OCI-LY7 (cell line): ENCODE measurements around the gene TMEM214. TPM values are rescaled to one million over a fixed set of nuclear protein-coding genes. Genes with fewer than 3 reads are reported as not detected.

ENCODE experiments used
- BruUV-seq: library from RNA; stranded (reverse); fragments of 400-500 nt; replicated peaks from 2 replicates; lab custom pipeline; 2021; lab: Mats Ljungman, UMichigan
- CTCF ChIA-PET: fragments of 300-600 bp; sonication (Branson Sonifier 250); formaldehyde crosslinking; loops from one replicate; lab custom pipeline; 2022; ENCODE audit warnings: antibody characterized with exemption; ENCODE audit not compliant: unreplicated experiment; lab: Charles Lee
- POLR2A ChIA-PET: fragments of 300-600 bp; sonication (Branson Sonifier 250); formaldehyde crosslinking; loops from one replicate; lab custom pipeline; 2022; ENCODE audit warnings: antibody characterized with exemption; lab: Charles Lee
- DNase-seq: peaks from one replicate; pipeline ENCODE4 v3.0.0-alpha.2; 2015; ENCODE audit warnings: low spot score
- H2AFZ ChIP-seq: fragments of 200-600 bp; sonication (generic), shearing (Covaris generic); 2 replicates; pipeline ENCODE4 v1.6.1; 2014; ENCODE audit warnings: mild to moderate bottlenecking, antibody characterized with exemption, low read length, moderate library complexity
- H3K27ac ChIP-seq: fragments of 200-600 bp; sonication (generic); 2 replicates; pipeline ENCODE4 v1.5.1; 2014; ENCODE audit warnings: mixed run types, low read depth, mild to moderate bottlenecking, moderate library complexity, low read length, inconsistent platforms; ENCODE audit not compliant: poor library complexity, severe bottlenecking
- H3K36me3 ChIP-seq: fragments of 200-600 bp; sonication (generic); 2 replicates; pipeline ENCODE4 v1.6.1; 2014; ENCODE audit warnings: mild to moderate bottlenecking, antibody characterized with exemption, low read length, moderate library complexity, mixed read lengths; ENCODE audit not compliant: insufficient read depth
- H3K4me1 ChIP-seq: fragments of 200-600 bp; sonication (generic); 2 replicates; pipeline ENCODE4 v1.5.1; 2014; ENCODE audit warnings: mild to moderate bottlenecking, low read length; ENCODE audit not compliant: insufficient read depth, poor library complexity, severe bottlenecking
- H3K4me2 ChIP-seq: fragments of 200-600 bp; sonication (generic); 2 replicates; pipeline ENCODE4 v1.6.1; 2014; ENCODE audit warnings: mild to moderate bottlenecking, low read length
- H3K4me3 ChIP-seq: fragments of 200-600 bp; sonication (generic); 2 replicates; pipeline ENCODE4 v1.5.1; 2014; ENCODE audit warnings: mild to moderate bottlenecking, low read depth, low read length; ENCODE audit not compliant: poor library complexity, severe bottlenecking
- H3K79me2 ChIP-seq: fragments of 200-600 bp; sonication (generic); 2 replicates; pipeline ENCODE4 v1.6.1; 2016; ENCODE audit warnings: low read depth, mild to moderate bottlenecking, low read length, moderate library complexity, mixed read lengths; ENCODE audit not compliant: insufficient read depth
- H3K9me2 ChIP-seq: fragments of 200-600 bp; sonication (generic); 2 replicates; pipeline ENCODE4 v1.6.1; 2016; ENCODE audit warnings: mild to moderate bottlenecking, low read length, mixed read lengths; ENCODE audit not compliant: insufficient read depth
- H3K9me3 ChIP-seq: fragments of 200-600 bp; sonication (generic); 2 replicates; pipeline ENCODE4 v1.6.1; 2014; ENCODE audit warnings: mild to moderate bottlenecking, mixed run types, low read length, mixed read lengths
- H4K20me1 ChIP-seq: fragments of 200-600 bp; sonication (generic); 2 replicates; pipeline ENCODE4 v1.6.1; 2014; ENCODE audit warnings: mild to moderate bottlenecking, antibody characterized with exemption, low read length, moderate library complexity, mixed read lengths; ENCODE audit not compliant: insufficient read depth
- EZH2phosphoT487 ChIP-seq: fragments of 200-600 bp; sonication (generic); IDR thresholded peaks from 2 replicates; pipeline ENCODE4 v1.6.1; 2018; ENCODE audit warnings: low read depth, borderline replicate concordance, mild to moderate bottlenecking, mixed run types, antibody characterized with exemption, low read length, moderate library complexity, mixed read lengths
- intact Hi-C: fragments of 100-400 bp; cut with micrococcal nuclease; formaldehyde crosslinking; loops from one replicate; pipeline ENCODE4 v1.10.0; 2022; ENCODE audit not compliant: unreplicated experiment
- total RNA-seq, 2 experiments: library from RNA; depleted of rRNA in 1 of 2; stranded (reverse); fragments of >200 nt in 1 of 2; shearing (Covaris generic) in 1 of 2; gene quantifications; 2 replicates each; pipeline ENCODE4 v1.2.3, GENCODE V29; 2014 to 2022
- TF ChIP-seq, protein P1 (sequence below): fragments of 200-600 bp; sonication (generic); conservative IDR thresholded peaks from 2 replicates; pipeline ENCODE4 v1.5.1; 2014; ENCODE audit warnings: mild to moderate bottlenecking, antibody characterized with exemption, low read length, moderate library complexity, mixed read lengths

TMEM214 gene
- total RNA-seq, 2 experiments from 2014 or later = 32.0 to 78.6 TPM

DNA sequence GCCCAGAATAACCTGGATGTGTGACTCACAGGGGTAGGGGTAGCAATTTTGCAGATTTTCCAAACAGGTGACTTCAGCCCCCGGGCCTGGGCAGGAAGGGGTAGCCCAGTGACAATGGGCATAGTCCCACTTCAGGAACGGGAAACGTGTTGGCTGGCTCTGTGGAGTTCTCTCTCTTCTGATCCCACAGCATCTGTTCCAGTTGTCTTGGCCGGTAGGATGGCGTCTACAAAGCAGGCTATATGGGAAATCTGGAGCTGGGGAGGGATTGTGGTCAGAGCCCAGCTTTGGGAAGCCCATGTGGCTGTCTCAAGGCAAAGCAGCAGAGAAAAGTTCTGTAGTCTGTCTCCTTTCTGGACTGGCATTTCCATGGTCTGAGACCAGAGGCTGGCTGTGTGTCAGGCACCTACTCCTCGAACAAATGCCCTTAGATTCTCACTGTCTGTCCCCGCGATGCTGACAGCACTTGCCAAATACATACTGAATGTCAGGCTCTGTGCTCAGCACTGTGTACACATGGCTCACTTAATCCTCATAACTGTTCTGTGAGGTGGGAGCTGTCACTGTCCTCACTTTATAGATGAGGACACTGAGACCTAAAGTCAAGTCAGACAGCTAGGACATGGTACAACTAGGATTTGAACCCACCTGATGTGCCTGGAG, 17.9 kb upstream of the TMEM214 start:
- intact Hi-C loops = loop anchor here (5.0 kb wide), 1 partner anchor 168 kb away; the partner anchor contains the start of gene DPYSL5

DNA sequence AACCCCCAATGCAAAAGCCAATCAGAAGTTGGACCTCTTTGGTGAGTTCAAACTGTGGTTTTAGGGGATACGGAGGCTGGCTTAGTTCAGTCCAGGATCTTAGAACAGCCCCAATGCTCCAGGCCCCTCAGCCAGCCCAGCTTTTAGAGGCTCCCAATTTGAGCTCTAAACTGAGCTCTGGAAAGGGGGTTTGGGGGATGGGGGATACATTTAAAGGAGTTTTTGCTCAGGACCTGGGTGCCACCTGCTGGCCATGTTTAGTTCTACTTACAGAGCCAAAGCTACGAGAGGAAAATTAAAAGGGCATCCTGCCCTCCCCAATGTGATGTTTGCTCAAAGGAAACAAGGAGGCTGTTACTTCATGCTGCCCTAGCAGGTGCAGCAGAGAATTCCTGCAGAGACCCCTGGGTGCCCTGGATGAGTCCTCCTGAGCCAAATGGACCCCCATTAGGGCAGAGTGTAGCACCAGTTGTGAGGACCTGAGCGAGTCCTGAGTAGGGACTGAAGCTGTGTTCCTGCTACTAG, 15.9 kb upstream of the TMEM214 start:
- DNase-seq = peak; percentile 71
- Histone ChIP-seq H3K4me3 (no peak overlapping the region), H3K79me2 (no peaks in the 10 kb centered on the region), H2AFZ (no peak overlapping the region), H3K9me3 (no peaks in the 10 kb centered on the region), H3K9me2 (no peaks in the 10 kb centered on the region), H4K20me1 (no peaks in the 10 kb centered on the region), H3K4me1 (peaks cover 9% of the 10 kb centered on the region), H3K36me3 (no peaks in the 10 kb centered on the region), H3K4me2 (no peak overlapping the region), H3K27ac (no peak overlapping the region)
- ChIA-PET CTCF (interaction anchor here (0.6 to 1.3 kb wide), 5 partner anchors 13 to 286 kb away, joined by 3 to 9 read pairs (median 5); no protein-coding TSS in a partner anchor), POLR2A (interaction anchor here (0.5 to 0.7 kb wide), 4 partner anchors 13 to 1439 kb away, joined by 3 to 5 read pairs (median 4); no protein-coding TSS in a partner anchor)
- no TSS peak for BruUV-seq
- TF ChIP-seq, protein P1, sequence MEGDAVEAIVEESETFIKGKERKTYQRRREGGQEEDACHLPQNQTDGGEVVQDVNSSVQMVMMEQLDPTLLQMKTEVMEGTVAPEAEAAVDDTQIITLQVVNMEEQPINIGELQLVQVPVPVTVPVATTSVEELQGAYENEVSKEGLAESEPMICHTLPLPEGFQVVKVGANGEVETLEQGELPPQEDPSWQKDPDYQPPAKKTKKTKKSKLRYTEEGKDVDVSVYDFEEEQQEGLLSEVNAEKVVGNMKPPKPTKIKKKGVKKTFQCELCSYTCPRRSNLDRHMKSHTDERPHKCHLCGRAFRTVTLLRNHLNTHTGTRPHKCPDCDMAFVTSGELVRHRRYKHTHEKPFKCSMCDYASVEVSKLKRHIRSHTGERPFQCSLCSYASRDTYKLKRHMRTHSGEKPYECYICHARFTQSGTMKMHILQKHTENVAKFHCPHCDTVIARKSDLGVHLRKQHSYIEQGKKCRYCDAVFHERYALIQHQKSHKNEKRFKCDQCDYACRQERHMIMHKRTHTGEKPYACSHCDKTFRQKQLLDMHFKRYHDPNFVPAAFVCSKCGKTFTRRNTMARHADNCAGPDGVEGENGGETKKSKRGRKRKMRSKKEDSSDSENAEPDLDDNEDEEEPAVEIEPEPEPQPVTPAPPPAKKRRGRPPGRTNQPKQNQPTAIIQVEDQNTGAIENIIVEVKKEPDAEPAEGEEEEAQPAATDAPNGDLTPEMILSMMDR = peak; percentile 88
- TF ChIP-seq EZH2phosphoT487 = no peak
- intact Hi-C loops = loop anchor here (1.0 to 5.0 kb wide), 2 partner anchors 56 to 170 kb away; partner anchors contain the start of gene DPYSL5

More for the DNA sequence above, 17.9 kb upstream of the TMEM214 start:
- ChIA-PET CTCF (no interaction called here), POLR2A (interaction anchor here (0.5 to 0.8 kb wide), 2 partner anchors 10 to 20 kb away, joined by 3 to 5 read pairs; no protein-coding TSS in a partner anchor)
- TF ChIP-seq, protein P1 = no peak
- TF ChIP-seq EZH2phosphoT487 = no peak
- no peaks in the 10 kb centered on the region for H3K79me2 ChIP-seq
- H3K27ac ChIP-seq = no peak overlapping the region
- peaks cover 9% of the 10 kb centered on the region for H3K4me1 ChIP-seq
- H3K9me2 ChIP-seq = no peaks in the 10 kb centered on the region
- H3K4me2 ChIP-seq = no peak overlapping the region
- H3K9me3 ChIP-seq = no peaks in the 10 kb centered on the region
- no peak overlapping the region for H3K4me3 ChIP-seq
- no TSS peak for BruUV-seq
- H2AFZ ChIP-seq = no peak overlapping the region
- H4K20me1 ChIP-seq = no peaks in the 10 kb centered on the region
- no peak for DNase-seq
- H3K36me3 ChIP-seq = no peaks in the 10 kb centered on the region
